Measurements from ENCODE around the gene SMARCB1.

The SMARCB1 gene

DNA sequence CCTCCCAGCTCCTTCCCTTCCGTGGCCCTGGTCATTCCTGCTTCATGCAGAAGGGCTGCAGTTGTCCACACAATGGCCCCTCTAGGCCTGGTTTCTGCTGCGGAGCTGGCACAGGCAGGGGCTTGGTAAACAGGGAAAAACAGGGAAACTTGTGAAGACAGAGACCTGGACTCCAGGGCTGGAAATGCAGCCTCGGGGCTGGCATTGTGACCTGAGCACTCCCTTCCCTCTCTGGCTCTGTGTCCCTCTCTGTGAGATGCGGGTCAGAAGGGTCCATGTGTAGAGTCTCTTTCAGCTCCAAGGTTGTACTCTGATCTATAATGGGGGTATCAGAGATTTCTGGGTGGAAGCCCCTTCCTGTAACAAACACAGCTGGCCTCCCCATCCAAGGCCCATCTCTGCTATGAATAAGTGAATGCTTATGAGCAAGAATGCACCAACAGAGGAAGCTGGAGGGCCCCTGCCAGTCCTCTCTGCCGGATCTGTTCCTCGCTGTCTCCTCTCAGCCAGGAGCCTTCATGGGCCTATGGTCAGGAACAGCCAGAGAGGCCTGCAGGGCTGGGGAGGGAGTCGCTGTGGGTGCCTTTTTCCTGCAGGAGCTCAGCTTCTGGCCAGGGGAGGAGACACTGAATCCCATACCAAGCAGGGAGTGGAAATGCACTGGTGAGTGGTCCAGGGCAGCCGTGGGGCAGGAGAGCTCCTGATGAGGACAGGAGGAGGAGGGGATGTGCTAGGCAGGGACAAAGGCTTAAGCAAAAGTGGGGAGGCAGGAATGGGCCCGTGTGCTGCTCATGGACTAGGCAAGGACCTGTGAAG is 58.7 kb downstream of the SMARCB1 start:
- H3K9me3 ChIP-seq (replicated peaks; ENCODE audit: insufficient read depth, low read length) = no peaks in the 10 kb centered on the region
- peaks cover 61% of the 10 kb centered on the region for H3F3A ChIP-seq (ENCODE audit: insufficient read depth, low read length)
- H3K27ac ChIP-seq (ENCODE audit: low read length) = peak overlapping the region; percentile 100
- peak overlapping the region; percentile 100 for H3K4me2 ChIP-seq (ENCODE audit: low read depth, low read length)
- no peak overlapping the region for H2AFZ ChIP-seq (ENCODE audit: low read length)
- no peaks in the 10 kb centered on the region for H3K27me3 ChIP-seq (replicated peaks; ENCODE audit: insufficient read depth, low read length)
- H3K9ac ChIP-seq (ENCODE audit: low read length) = peak overlapping the region; percentile 99
- H3K79me2 ChIP-seq (ENCODE audit: low read length) = peaks cover 15% of the 10 kb centered on the region
- peaks cover 62% of the 10 kb centered on the region for H3K4me1 ChIP-seq (ENCODE audit: low read length)
- no peak for DNase-seq
- H3K36me3 ChIP-seq (replicated peaks; ENCODE audit: insufficient read depth, low read length) = no peaks in the 10 kb centered on the region
- no peak for TF ChIP-seq CTCF (IDR thresholded peaks at IDR 0.05; ENCODE audit: low read length)
- TF ChIP-seq EZH2 (optimal IDR thresholded peaks at IDR 0.05; ENCODE audit: low read depth, low read length) = no peak
- TF ChIP-seq EZH2phosphoT487 (IDR thresholded peaks at IDR 0.05; ENCODE audit: low read length) = no peak
- peak overlapping the region; percentile 71 for H3K4me3 ChIP-seq (ENCODE audit: low read length)
- H4K20me1 ChIP-seq (ENCODE audit: insufficient read depth, low read length) = no peaks in the 10 kb centered on the region
- H3K9me2 ChIP-seq (replicated peaks; ENCODE audit: insufficient read depth, low read length) = no peaks in the 10 kb centered on the region

- Histone ChIP-seq H4K20me1 (ENCODE audit: insufficient read depth, low read length) (no peaks in the 10 kb centered on the region), H3K36me3 (replicated peaks; ENCODE audit: insufficient read depth, low read length) (no peaks in the 10 kb centered on the region), H3K27me3 (replicated peaks; ENCODE audit: insufficient read depth, low read length) (no peaks in the 10 kb centered on the region), H3K9me2 (replicated peaks; ENCODE audit: insufficient read depth, low read length) (no peaks in the 10 kb centered on the region), H3K9me3 (replicated peaks; ENCODE audit: insufficient read depth, low read length) (no peaks in the 10 kb centered on the region), H3K27ac (ENCODE audit: low read length) (peak overlapping the region; percentile 100), H2AFZ (ENCODE audit: low read length) (no peak overlapping the region), H3K9ac (ENCODE audit: low read length) (peak overlapping the region; percentile 99), H3K4me2 (ENCODE audit: low read depth, low read length) (peak overlapping the region; percentile 100), H3F3A (ENCODE audit: insufficient read depth, low read length) (peaks cover 61% of the 10 kb centered on the region), H3K4me3 (ENCODE audit: low read length) (peak overlapping the region; percentile 71), H3K4me1 (ENCODE audit: low read length) (peaks cover 62% of the 10 kb centered on the region), H3K79me2 (ENCODE audit: low read length) (peaks cover 15% of the 10 kb centered on the region)
- TF ChIP-seq EZH2 (optimal IDR thresholded peaks at IDR 0.05; ENCODE audit: low read depth, low read length) = no peak
- no peak for TF ChIP-seq CTCF (IDR thresholded peaks at IDR 0.05; ENCODE audit: low read length)
- TF ChIP-seq EZH2phosphoT487 (IDR thresholded peaks at IDR 0.05; ENCODE audit: low read length) = no peak
- DNase-seq = no peak
Measured at GRCh38 chr22:23846081-23846469, 59.3 kb downstream of the SMARCB1 start.

- H3K79me2 ChIP-seq (ENCODE audit: low read length) = peaks cover 15% of the 10 kb centered on the region
- no peaks in the 10 kb centered on the region for H3K36me3 ChIP-seq (replicated peaks; ENCODE audit: insufficient read depth, low read length)
- no peak for DNase-seq
- H3K9me3 ChIP-seq (replicated peaks; ENCODE audit: insufficient read depth, low read length) = no peaks in the 10 kb centered on the region
- peak overlapping the region; percentile 99 for H3K9ac ChIP-seq (ENCODE audit: low read length)
- H3K27ac ChIP-seq (ENCODE audit: low read length) = peak overlapping the region; percentile 100
- H3K9me2 ChIP-seq (replicated peaks; ENCODE audit: insufficient read depth, low read length) = no peaks in the 10 kb centered on the region
- peaks cover 61% of the 10 kb centered on the region for H3K4me1 ChIP-seq (ENCODE audit: low read length)
- H3K4me3 ChIP-seq (ENCODE audit: low read length) = peak overlapping the region; percentile 33; the same call in 1 of the 2 replicates
- no peak for TF ChIP-seq CTCF (IDR thresholded peaks at IDR 0.05; ENCODE audit: low read length)
- TF ChIP-seq EZH2 (optimal IDR thresholded peaks at IDR 0.05; ENCODE audit: low read depth, low read length) = no peak
- TF ChIP-seq EZH2phosphoT487 (IDR thresholded peaks at IDR 0.05; ENCODE audit: low read length) = no peak
- H4K20me1 ChIP-seq (ENCODE audit: insufficient read depth, low read length) = no peaks in the 10 kb centered on the region
- no peaks in the 10 kb centered on the region for H3K27me3 ChIP-seq (replicated peaks; ENCODE audit: insufficient read depth, low read length)
- H2AFZ ChIP-seq (ENCODE audit: low read length) = no peak overlapping the region
- H3F3A ChIP-seq (ENCODE audit: insufficient read depth, low read length) = peaks cover 61% of the 10 kb centered on the region
- H3K4me2 ChIP-seq (ENCODE audit: low read depth, low read length) = peak overlapping the region; percentile 100
Measured at GRCh38 chr22:23847310-23847920, 60.6 kb downstream of the SMARCB1 start.
